Activated T-helper 9 cell treated with anti-CD3 and anti-CD28 coated beads, Interleukin-2, amount 50 U/mL, for 16 hours (primary cell): ENCODE data around the gene TMPRSS11D.

Source experiments
- DNase-seq: peaks from one replicate; pipeline ENCODE4 v3.0.0-alpha.2; 2020; ENCODE audit warnings: low read depth

TMPRSS11D gene

DNA sequence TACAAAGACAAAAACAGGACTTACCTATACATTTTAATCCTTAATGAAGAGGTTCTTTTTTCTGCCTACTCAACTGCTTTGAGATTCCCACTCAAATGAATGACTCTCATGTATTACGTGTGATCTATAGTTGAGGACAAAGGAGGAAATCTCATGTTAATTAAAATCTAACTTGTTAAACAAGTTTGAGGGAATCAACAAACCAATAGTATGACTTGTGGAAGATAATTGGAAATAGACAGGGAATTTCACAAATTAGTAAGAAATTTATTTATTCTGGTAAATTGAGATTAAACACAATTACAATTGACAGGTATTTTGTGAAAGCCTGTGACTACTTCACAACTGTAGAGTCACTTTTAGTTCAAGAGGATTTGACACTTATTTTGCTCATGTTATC lies at the start of gene TMPRSS11D:
TMPRSS11D (minus strand) TSS at position 101 of the 400 bp plus-strand sequence; CDS start at position 32, 69 bp downstream.
- no peak for DNase-seq

- no peak for DNase-seq
Measured at GRCh38 chr4:67933038-67933437, 49.2 kb upstream of the TMPRSS11D start.

DNA sequence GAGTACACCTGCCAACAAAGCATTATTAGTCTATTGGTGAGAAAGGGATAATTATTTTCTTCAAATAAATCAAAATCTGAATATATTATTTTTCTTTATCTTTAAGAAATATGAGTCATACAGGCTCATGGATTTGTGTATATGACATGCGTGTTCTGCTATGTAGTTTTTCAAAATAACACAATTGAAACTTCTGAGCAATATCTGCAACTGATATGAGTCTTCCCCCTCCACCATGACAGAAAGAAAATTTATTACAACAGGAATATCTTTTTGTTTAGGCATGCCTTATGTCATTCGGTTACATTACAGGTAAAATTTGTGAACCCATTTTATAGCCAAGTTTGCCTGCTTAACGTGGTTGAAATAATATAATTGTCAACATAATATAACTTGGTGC lies 47.5 kb upstream of the TMPRSS11D start:
- no peak for DNase-seq

GRCh38 chr4:67929426-67929825 lies 45.6 kb upstream of the TMPRSS11D start:
- DNase-seq = no peak

DNA sequence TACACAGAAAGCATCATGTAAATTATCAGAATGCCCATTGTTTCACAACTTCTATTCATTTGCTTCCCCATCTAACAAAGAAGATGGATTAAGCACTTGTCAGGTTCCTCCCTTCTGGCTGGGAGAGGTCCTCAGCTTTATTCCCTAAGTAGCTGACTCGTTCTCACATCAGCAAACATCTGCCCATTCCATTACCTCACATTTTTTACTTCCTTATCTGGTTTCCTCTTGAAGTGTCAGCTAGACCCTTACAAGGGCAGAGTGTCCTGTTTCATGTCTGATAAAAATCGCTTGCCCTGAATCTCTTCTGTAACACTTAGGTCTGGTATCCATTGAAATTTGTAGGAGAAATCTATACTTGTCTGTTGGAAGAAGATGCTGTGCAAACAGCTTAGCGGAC lies 44.7 kb upstream of the TMPRSS11D start:
- DNase-seq = no peak

DNA sequence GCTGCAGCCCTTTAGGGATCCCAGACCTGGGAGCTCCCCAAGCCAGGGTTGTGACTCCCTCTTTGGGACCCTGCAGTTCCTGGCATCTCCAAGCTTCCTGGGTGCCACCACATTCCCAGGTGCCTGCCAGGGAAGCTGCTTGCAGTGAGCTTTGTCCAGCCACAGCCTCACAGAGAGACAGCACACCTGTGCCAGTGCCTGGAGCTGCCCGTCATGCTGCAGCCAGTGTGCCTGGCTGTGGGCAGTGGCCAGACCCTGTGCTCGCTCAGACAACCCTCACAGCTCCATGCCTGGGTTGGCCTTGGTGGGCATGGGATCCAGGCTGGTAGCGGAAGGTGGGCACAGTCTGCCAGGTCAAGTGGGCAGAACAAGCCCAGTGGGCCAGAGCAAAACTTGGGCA lies 43.4 kb upstream of the TMPRSS11D start:
- DNase-seq = no peak

DNA sequence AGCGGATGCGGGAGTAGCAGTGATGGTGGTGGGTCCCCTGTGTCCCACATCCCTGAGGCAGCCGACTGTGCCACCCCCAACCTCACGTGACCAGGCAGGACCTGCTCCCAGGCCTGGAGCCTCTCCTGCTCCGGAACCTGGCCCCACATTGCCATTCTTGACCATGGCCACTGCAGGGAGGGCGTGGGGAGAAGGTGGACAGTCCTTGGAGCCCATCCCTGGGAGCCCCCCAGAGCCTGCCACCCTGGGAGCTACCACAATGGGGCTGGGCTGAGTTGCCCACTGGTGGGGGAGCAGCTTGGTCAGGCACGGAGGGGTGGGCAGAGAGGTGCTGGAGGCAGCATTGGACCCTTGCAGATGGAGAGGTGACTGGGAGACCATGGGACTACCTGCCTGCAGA lies 42.7 kb upstream of the TMPRSS11D start:
- no peak for DNase-seq

DNA sequence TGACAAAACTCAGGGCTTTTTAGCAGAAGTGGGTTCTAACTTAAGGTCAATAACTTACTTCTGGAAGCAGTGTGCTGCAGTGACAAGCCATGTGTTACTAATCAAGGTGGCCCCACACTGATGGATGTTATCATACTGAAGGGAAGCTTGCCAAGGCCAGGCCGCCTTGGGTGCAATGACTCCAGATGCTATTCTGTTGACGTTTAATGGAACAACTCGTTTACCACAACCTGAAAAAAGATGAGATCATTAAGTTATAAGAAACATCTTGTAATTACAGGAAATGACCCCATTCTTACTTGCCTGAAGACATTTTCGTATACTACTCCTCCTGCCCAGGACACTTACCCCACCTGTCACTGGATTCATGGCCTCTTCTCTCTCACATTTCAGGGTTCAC lies 38.9 kb upstream of the TMPRSS11D start:
- no peak for DNase-seq

DNA sequence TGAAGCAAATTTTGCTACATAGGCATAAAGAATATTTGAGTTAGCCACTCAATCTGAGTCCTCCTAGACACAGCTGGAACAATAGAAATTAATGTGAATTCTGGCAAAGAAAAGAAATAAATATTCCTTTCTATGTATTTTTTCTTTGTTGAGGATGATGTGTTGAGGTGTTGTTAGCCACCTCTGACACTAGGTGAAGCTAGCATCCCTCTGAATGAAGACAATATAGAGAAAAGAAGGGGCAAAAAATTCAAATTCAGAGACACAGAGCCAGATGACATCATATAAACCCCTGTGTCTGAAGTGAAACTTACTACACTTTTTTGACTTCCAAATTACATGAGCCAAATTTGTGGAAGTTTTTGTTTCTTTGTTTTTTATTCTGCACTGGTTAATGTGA lies 34.6 kb upstream of the TMPRSS11D start:
- DNase-seq = no peak

GRCh38 chr4:67915400-67915966 lies 31.7 kb upstream of the TMPRSS11D start:
- DNase-seq = no peak

GRCh38 chr4:67912080-67912479 lies 28.3 kb upstream of the TMPRSS11D start:
- DNase-seq = no peak

- DNase-seq = no peak
Measured at GRCh38 chr4:67911638-67912037, 27.8 kb upstream of the TMPRSS11D start.

DNA sequence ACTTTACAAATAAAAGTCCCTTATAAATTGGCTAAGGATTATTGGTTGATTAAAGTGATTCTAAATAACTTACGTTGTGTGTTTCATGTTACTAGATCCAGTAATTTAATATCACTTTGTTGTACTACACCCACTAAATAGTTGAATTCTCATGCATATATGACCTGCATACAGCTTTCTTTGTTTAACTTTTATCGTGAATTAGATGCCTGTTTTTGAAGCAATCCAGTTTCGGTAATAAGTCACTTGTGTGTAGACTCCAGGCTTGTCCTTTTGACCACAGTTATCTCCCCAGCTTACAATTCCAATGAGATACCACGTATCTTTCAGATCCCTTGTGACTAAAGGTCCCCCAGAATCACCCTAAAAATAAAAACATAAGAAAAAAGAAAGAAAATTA lies 27.3 kb upstream of the TMPRSS11D start:
- DNase-seq = no peak

GRCh38 chr4:67910585-67910905 lies 26.7 kb upstream of the TMPRSS11D start:
- DNase-seq = no peak

- no peak for DNase-seq
Measured at GRCh38 chr4:67909905-67910584, 26.2 kb upstream of the TMPRSS11D start.

GRCh38 chr4:67907650-67908049 lies 23.8 kb upstream of the TMPRSS11D start:
- no peak for DNase-seq

DNA sequence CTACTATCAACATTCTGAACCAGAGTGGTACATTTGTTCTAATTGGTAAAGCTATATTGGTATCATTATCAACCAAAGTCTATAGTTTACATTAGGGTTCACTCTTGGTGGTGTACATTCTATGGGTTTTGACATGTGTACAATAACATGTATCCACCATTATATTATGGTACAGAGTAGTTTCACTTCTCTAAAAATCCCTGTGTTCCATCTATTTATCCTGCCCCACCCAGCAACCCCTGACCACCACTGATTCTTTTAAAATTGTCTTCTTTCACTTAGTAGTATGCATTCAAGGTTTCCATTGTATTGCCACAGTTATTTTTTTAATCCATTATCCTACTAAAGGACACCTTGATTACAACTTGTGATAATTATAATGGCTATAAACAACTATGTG lies 15.3 kb upstream of the TMPRSS11D start:
- DNase-seq = no peak

DNA sequence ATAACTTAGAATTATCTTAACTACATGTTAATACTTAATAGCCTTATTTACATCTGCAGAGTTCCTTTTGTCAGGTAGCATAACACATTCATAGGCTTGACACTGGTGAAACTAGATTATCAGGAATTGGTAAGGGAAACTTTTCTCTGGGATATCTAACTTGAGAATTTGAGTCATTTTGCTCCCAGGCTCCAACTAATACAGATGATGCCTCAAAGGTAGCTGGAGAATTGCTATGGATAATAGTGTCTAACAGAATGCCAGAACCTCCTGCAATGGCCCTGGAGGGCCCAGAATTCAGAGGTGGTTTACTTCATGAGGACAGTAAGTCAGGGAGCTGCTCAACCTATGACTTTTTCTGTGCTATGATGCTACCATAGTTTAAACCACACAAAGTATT lies 13.9 kb upstream of the TMPRSS11D start:
- DNase-seq = no peak

DNA sequence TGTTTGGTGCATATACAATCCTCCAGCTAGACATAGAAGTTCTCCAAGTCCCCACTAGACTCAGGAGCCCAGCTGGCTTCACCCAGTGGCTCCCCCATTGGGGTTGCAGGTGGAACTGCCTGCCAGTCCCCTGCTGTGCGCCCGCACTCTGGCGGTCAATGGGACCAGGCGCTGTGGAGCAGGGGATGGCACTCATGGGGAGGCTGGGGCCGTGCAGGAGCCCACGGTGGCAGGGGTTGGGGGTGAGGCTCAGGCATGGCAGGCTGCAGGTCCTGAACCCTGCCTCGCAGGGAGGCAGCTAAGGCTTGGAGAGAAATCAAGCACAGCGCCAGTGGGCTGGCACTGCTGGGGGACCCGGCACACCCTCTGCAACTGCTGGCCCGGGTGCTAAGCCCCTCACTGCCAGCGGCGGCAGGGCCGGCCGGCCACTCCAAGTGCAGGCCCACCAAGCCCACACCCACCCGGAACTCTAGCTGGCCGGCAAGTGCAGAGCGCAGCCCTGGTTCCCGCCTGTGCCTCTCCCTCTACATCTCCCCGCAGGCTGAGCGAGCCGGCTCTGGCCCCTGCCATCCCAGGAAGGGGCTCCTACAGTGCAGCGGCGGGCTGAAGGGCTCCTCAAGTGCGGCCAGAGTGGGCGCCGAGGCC lies 12.7 kb upstream of the TMPRSS11D start:
- DNase-seq = no peak

- DNase-seq = no peak
Measured at GRCh38 chr4:67894659-67895058, 10.9 kb upstream of the TMPRSS11D start.

DNA sequence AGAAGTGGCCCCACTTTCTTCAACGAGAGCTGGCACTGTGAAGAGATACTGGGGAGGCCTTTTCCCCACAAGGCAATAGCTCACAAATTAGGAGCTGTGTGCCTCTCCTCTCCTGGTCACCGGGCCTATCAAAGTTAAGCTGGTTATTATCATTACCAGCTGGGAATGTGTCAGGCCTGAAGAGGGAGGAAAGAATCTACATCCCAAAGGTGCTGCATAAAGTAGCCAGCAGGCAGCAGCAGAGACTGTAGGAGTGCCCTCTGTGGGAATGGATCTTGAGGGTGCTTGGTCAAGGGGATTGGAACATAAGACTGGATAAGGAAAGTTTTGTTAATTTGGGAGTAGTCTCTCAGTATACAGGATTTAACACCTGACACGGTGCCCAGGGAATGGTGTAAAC lies 9.1 kb upstream of the TMPRSS11D start:
- no peak for DNase-seq

GRCh38 chr4:67892253-67892652 lies 8.5 kb upstream of the TMPRSS11D start:
- DNase-seq = no peak

- DNase-seq = no peak
Measured at GRCh38 chr4:67891645-67892044, 7.8 kb upstream of the TMPRSS11D start.

DNA sequence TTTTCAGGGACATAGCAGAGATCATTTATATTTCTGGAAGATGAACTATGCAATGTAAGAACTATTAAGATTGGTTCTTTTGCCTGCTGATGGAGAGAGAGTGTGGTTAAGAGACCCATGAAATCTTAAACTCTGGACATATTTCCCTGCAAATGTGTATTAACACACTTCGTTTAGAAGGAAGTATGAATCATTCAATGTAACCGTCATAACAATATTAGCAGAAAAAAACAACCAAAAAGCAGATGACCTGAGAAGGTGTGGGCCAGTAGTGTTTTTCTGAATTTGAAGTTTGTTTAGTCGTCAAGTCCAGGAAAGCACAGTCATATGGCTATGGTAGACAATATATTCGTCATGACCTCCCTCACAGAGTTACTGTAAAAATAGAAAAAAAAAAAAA lies 2.5 kb upstream of the TMPRSS11D start:
- no peak for DNase-seq
